ENCODE results near the gene INTS12. TPM values are rescaled to one million over a fixed set of nuclear protein-coding genes. Genes with fewer than 3 reads are reported as not detected.

INTS12 gene
- total RNA-seq, 2 experiments from 2014 or later = 10.0 to 19.4 TPM

GRCh38 chr4:105753361-105753760 is 44.9 kb upstream of the INTS12 start:
- Histone ChIP-seq H3K9me3 (ENCODE audit: low read length) (no peaks in the 10 kb centered on the region), H2AFZ (ENCODE audit: low read length) (no peak overlapping the region), H3K4me3 (ENCODE audit: low read depth, low read length, poor library complexity, severe bottlenecking) (no peak overlapping the region), H3K27ac (ENCODE audit: low read depth, low read length, poor library complexity, severe bottlenecking) (no peak overlapping the region), H3K79me2 (ENCODE audit: insufficient read depth, low read depth, low read length) (no peaks in the 10 kb centered on the region), H3K4me1 (ENCODE audit: insufficient read depth, low read length, poor library complexity, severe bottlenecking) (no peaks in the 10 kb centered on the region), H3K4me2 (ENCODE audit: low read length) (no peak overlapping the region), H3K36me3 (ENCODE audit: insufficient read depth, low read length) (no peaks in the 10 kb centered on the region), H4K20me1 (ENCODE audit: insufficient read depth, low read length) (no peaks in the 10 kb centered on the region), H3K9me2 (ENCODE audit: insufficient read depth, low read length) (no peaks in the 10 kb centered on the region)
- CTCF ChIA-PET (ENCODE audit: unreplicated experiment) = no interaction called here
- no TSS peak for BruUV-seq (replicated peaks)
- POLR2A ChIA-PET = interaction anchor here (0.6 to 0.9 kb wide), 2 partner anchors 17 to 175 kb away, joined by 4 read pairs; no protein-coding TSS in a partner anchor
- DNase-seq (ENCODE audit: low spot score) = no peak
- TF ChIP-seq CTCF (conservative IDR thresholded peaks at IDR 0.05; ENCODE audit: low read length) (no peak), EZH2phosphoT487 (IDR thresholded peaks at IDR 0.05; ENCODE audit: borderline replicate concordance, low read depth, low read length) (no peak)
- intact Hi-C loops (cut with micrococcal nuclease; ENCODE audit: unreplicated experiment) = no loop called here

GRCh38 chr4:105751718-105752299 is 43.3 kb upstream of the INTS12 start:
- TF ChIP-seq EZH2phosphoT487 (IDR thresholded peaks at IDR 0.05; ENCODE audit: borderline replicate concordance, low read depth, low read length) (no peak), CTCF (conservative IDR thresholded peaks at IDR 0.05; ENCODE audit: low read length) (no peak)
- ChIA-PET POLR2A (interaction anchor here (0.5 to 1.4 kb wide), 5 partner anchors 9 to 1458 kb away, joined by 3 to 9 read pairs (median 3); no protein-coding TSS in a partner anchor), CTCF (ENCODE audit: unreplicated experiment) (no interaction called here)
- Histone ChIP-seq H3K79me2 (ENCODE audit: insufficient read depth, low read depth, low read length) (no peaks in the 10 kb centered on the region), H3K4me2 (ENCODE audit: low read length) (no peak overlapping the region), H2AFZ (ENCODE audit: low read length) (no peak overlapping the region), H3K9me3 (ENCODE audit: low read length) (no peaks in the 10 kb centered on the region), H3K27ac (ENCODE audit: low read depth, low read length, poor library complexity, severe bottlenecking) (no peak overlapping the region), H3K4me1 (ENCODE audit: insufficient read depth, low read length, poor library complexity, severe bottlenecking) (no peaks in the 10 kb centered on the region), H3K9me2 (ENCODE audit: insufficient read depth, low read length) (no peaks in the 10 kb centered on the region), H4K20me1 (ENCODE audit: insufficient read depth, low read length) (no peaks in the 10 kb centered on the region), H3K36me3 (ENCODE audit: insufficient read depth, low read length) (no peaks in the 10 kb centered on the region), H3K4me3 (ENCODE audit: low read depth, low read length, poor library complexity, severe bottlenecking) (no peak overlapping the region)
- DNase-seq (ENCODE audit: low spot score) = no peak
- no TSS peak for BruUV-seq (replicated peaks)
- intact Hi-C loops (cut with micrococcal nuclease; ENCODE audit: unreplicated experiment) = no loop called here

GRCh38 chr4:105748222-105748621 is 39.7 kb upstream of the INTS12 start:
- TF ChIP-seq CTCF (conservative IDR thresholded peaks at IDR 0.05; ENCODE audit: low read length) (no peak), EZH2phosphoT487 (IDR thresholded peaks at IDR 0.05; ENCODE audit: borderline replicate concordance, low read depth, low read length) (no peak)
- Histone ChIP-seq H3K27ac (ENCODE audit: low read depth, low read length, poor library complexity, severe bottlenecking) (no peak overlapping the region), H3K36me3 (ENCODE audit: insufficient read depth, low read length) (no peaks in the 10 kb centered on the region; the same call in 1 of the 2 replicates), H4K20me1 (ENCODE audit: insufficient read depth, low read length) (no peaks in the 10 kb centered on the region), H3K9me2 (ENCODE audit: insufficient read depth, low read length) (no peaks in the 10 kb centered on the region), H3K9me3 (ENCODE audit: low read length) (no peaks in the 10 kb centered on the region), H3K4me2 (ENCODE audit: low read length) (no peak overlapping the region), H3K4me1 (ENCODE audit: insufficient read depth, low read length, poor library complexity, severe bottlenecking) (no peaks in the 10 kb centered on the region), H3K4me3 (ENCODE audit: low read depth, low read length, poor library complexity, severe bottlenecking) (no peak overlapping the region), H3K79me2 (ENCODE audit: insufficient read depth, low read depth, low read length) (no peaks in the 10 kb centered on the region), H2AFZ (ENCODE audit: low read length) (no peak overlapping the region)
- BruUV-seq (replicated peaks) = no TSS peak
- ChIA-PET POLR2A (interaction anchor here (0.9 kb wide), 1 partner anchor 12 kb away, joined by 4 read pairs; no protein-coding TSS in a partner anchor), CTCF (ENCODE audit: unreplicated experiment) (no interaction called here)
- intact Hi-C loops (cut with micrococcal nuclease; ENCODE audit: unreplicated experiment) = no loop called here
- DNase-seq (ENCODE audit: low spot score) = no peak

Data from OCI-LY7 (cell line).